GM21447 (cell line): ENCODE data around the gene SART1.
A peak's percentile ranks its signal among the peaks of the same experiment; 100 is the strongest.
"Not testable (repeated sequence)": the region's sequence is repeated elsewhere in the genome, so short reads cannot be mapped to it uniquely, and the experiment has no call there.

Experiments
- ATAC-seq: cut with Tn5 transposase; IDR thresholded peaks from one replicate; pipeline ENCODE4 v1.9.1; 2021; ENCODE audit not compliant: unreplicated experiment

SART1 gene

GRCh38 chr11:65987336-65987735 lies 25.8 kb downstream of the SART1 start:
- ATAC-seq = no peak

- ATAC-seq = peak; percentile 94
Observed at GRCh38 chr11:65988791-65989592, 27.5 kb downstream of the SART1 start.

- no peak for ATAC-seq
Observed at GRCh38 chr11:65992056-65992455, 30.5 kb downstream of the SART1 start.

- ATAC-seq = no peak
Observed at GRCh38 chr11:65997286-65997685, 35.8 kb downstream of the SART1 start.

- ATAC-seq = peak; percentile 78
Observed at GRCh38 chr11:66001942-66002647, 40.6 kb downstream of the SART1 start, which contains the start of the genes BANF1 and EIF1AD. Gene BANF1 (plus strand): TSS chr11:66002503. CDS start chr11:66003251, 748 bp downstream. Gene EIF1AD (minus strand): TSS chr11:66002157. CDS start chr11:66000389, 1,768 bp downstream.

GRCh38 chr11:66002648-66003225 lies 41.2 kb downstream of the SART1 start:
- ATAC-seq = peak; percentile 38

- ATAC-seq = no peak
Observed at GRCh38 chr11:66003291-66003690, 41.8 kb downstream of the SART1 start.

GRCh38 chr11:66004186-66004585 lies 42.7 kb downstream of the SART1 start:
- ATAC-seq = no peak

- no peak for ATAC-seq
Observed at GRCh38 chr11:66006134-66006890, 44.8 kb downstream of the SART1 start.

GRCh38 chr11:66006891-66007176 lies 45.3 kb downstream of the SART1 start:
- no peak for ATAC-seq

GRCh38 chr11:66007201-66007634 lies 45.7 kb downstream of the SART1 start:
- ATAC-seq = no peak

GRCh38 chr11:66008095-66008467 lies 46.5 kb downstream of the SART1 start:
- ATAC-seq = no peak

GRCh38 chr11:66008468-66009101 lies 47.1 kb downstream of the SART1 start:
- no peak for ATAC-seq

- not testable (repeated sequence) for ATAC-seq
Observed at GRCh38 chr11:66010036-66010435, 48.5 kb downstream of the SART1 start.

- no peak for ATAC-seq
Observed at GRCh38 chr11:66011239-66011784, 49.8 kb downstream of the SART1 start.

- no peak for ATAC-seq
Observed at GRCh38 chr11:66011785-66012303, 50.3 kb downstream of the SART1 start, which contains the start of gene CST6. Gene CST6 (plus strand): TSS chr11:66012008. CDS start chr11:66012045, 37 bp downstream.

- no peak for ATAC-seq
Observed at GRCh38 chr11:66012371-66012945, 50.9 kb downstream of the SART1 start.

- ATAC-seq = no peak
Observed at GRCh38 chr11:66012946-66013761, 51.6 kb downstream of the SART1 start.

- ATAC-seq = no peak
Observed at GRCh38 chr11:66013762-66014100, 52.2 kb downstream of the SART1 start.
